Measurements from ENCODE around the gene ZNF70. TPM values are rescaled to one million over a fixed set of nuclear protein-coding genes. Genes with fewer than 3 reads are reported as not detected.

ZNF70 gene
- total and polyA plus RNA-seq, 9 of the 15 experiments (the other 6 are each of a cell fraction or from before 2014, with no cell fraction given) = 0.14 to 3.3 (median 1.4) TPM

GRCh38 chr22:23791738-23792645 is 41.1 kb upstream of the ZNF70 start (continued):
- TF ChIP-seq NR0B1 (IDR thresholded peaks at IDR 0.05; ENCODE audit: partially characterized antibody) = no peak
- TF ChIP-seq TRIM25 (IDR thresholded peaks at IDR 0.05; ENCODE audit: borderline replicate concordance) = no peak
- TF ChIP-seq ELF4 (CRISPR knock-in tag; IDR thresholded peaks at IDR 0.05) = no peak
- no peak for TF ChIP-seq XRCC4 (IDR thresholded peaks at IDR 0.05; ENCODE audit: extremely low read depth, insufficient read depth, insufficient read length)
- no peak for TF ChIP-seq ZNF766 (CRISPR knock-in tag; conservative IDR thresholded peaks at IDR 0.05)

Measured in K562 (cell line).